NCI-H187 treated with DMSO at 0.1 percent for 48 hours (cell line): ENCODE results near the gene CELF3.

Experiments used
- DNase-seq: peaks from one replicate; lab custom pipeline; 2025; lab: John Stamatoyannopoulos, UW

Gene CELF3

GRCh38 chr1:151720974-151721787, 4.6 kb upstream of the CELF3 start, which contains the start of gene RIIAD1:
TSS of gene RIIAD1 (plus strand) at chr1:151721522. CDS start at chr1:151721537, 15 bp downstream.
- DNase-seq: no peak

DNA sequence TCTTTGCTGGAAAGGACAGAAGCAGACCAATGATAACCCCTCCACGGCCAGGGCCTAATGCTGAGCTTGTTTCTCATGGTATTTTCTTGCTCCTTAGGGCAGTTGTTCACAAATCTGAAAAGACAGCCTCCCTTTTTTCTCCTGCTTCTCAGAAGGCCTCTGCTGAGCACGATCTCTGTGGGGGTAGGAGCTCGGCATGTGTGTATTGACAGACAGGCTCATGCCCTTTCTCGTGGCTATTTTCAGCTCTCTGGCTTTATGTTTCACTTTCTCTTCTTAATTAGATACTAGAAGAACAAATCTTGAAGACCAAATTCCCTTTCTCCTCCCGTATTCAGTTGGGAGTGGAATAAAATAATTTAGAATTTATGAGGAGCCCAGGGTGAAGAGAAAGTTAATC, 4.0 kb upstream of the CELF3 start:
- DNase-seq: no peak

DNA sequence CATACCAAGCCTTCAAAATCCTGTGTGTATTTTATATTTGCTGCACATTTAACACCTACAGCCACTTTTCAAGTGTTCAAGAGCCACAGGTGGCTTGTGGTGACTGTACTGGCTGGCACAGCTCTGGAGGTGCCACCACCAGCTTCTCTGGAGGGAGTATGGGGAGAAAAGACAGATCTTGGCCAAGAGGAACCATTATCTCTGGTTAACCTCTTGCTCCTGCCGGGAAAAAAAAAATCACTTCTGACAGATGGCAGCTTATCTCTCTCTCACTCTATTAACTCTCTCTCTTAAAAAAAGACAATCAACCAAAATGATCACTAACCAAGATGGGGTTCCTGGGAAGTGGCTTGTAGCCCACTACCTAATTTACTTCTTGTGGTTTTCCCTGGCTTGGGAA, 3.5 kb upstream of the CELF3 start:
- DNase-seq: no peak

GRCh38 chr1:151718666-151719065, 2.1 kb upstream of the CELF3 start:
- no peak for DNase-seq

DNA sequence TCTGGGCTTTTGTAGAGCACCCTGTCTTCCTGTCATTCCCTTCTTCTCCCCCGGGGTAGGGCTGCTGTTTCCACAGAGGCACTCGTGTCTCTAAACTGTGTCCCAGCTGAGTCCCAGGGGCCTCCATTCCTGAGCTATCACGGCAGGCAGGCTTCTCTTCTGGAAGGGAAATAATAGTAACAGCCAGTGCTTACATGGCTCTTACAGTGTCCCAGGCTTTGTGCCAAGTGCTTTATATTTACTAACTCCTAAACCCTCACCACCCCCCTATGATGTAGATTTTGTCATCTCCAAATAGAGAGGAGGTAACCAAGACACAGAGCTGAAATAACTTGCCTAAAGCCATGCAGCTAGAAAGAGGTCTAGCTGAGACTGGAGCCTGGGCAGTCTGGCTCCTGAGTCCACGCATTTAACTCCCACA, 1.4 kb upstream of the CELF3 start:
- DNase-seq: no peak

DNA sequence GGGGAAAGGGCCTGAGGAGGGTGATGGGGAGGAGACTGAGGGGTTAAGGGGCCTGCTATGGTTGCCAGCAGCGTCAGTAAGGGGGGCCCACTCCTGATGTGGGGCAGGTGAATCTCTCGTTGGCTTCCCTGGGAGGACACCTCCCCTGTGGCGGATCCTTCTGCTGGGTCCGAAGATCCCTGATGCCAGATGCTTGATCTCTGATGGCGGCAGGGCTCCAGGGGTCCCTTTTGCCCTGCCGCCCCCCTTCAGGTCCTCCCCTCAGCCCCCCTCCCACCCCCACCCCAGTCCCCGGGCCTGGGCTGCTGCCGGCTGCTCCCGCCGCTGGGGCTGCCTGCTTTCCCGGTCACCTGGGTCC, 219 bp downstream of the CELF3 start:
- DNase-seq: no peak

GRCh38 chr1:151715726-151716404, 738 bp downstream of the CELF3 start:
- DNase-seq: no peak

GRCh38 chr1:151714820-151715725, 1.5 kb downstream of the CELF3 start:
- no peak for DNase-seq

- DNase-seq: no peak
Observed at GRCh38 chr1:151713874-151714273, 2.7 kb downstream of the CELF3 start.

DNA sequence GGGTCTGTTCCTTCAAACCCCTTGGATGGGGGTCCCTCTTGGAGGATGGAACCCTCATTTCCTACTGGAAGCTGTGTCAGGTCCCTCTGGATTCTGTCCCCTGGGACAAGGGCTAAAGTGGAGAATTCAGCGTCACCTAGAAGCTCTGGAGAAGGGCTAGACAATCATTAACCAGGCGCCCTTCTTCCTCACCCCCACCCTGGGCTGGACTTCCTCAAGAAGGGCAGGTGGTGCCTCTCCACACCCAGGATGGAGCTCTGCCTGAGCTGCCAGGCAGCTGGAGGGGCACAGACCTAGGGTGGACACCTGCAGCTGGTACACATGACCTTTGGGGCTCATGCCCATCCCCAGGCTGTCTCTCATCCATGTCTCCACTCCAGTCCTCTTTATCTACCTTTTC, 3.6 kb downstream of the CELF3 start:
- DNase-seq: no peak

GRCh38 chr1:151711951-151712350, 4.7 kb downstream of the CELF3 start:
- DNase-seq: no peak

- no peak for DNase-seq
Observed at GRCh38 chr1:151711044-151711800, 5.4 kb downstream of the CELF3 start.

DNA sequence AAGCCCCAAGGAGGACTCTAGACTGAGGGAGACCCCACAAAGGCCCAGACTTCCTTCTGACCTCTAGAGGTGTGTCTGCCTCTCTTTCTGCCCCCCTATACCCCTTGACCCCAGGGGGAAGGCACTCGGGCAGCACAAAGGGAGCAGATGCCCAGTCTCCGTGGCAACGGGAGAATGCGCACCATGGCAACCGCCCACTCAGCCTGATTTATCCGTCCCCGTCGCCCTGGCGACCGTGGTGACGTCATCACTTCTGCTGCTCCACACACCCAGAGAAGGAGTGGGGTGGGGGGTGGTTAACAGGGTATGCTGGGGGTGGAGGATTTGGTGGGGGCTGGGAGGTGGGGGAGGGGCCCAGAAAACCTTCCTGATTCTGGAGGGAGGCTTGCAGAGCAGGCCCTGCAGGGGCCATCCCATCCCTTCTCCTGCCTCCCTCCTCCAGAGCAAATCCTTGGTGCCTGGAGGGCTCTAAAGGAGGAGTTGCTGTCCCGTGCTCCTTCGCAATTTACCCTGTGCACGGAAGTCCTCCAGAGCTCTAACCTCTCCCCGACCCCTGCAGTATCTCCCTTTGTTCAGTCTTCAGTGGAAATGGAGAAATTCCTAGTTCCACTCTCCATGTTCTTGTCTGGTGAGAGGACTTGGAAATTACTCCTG, 6.3 kb downstream of the CELF3 start:
- no peak for DNase-seq

GRCh38 chr1:151708891-151709290, 7.7 kb downstream of the CELF3 start:
- no peak for DNase-seq

DNA sequence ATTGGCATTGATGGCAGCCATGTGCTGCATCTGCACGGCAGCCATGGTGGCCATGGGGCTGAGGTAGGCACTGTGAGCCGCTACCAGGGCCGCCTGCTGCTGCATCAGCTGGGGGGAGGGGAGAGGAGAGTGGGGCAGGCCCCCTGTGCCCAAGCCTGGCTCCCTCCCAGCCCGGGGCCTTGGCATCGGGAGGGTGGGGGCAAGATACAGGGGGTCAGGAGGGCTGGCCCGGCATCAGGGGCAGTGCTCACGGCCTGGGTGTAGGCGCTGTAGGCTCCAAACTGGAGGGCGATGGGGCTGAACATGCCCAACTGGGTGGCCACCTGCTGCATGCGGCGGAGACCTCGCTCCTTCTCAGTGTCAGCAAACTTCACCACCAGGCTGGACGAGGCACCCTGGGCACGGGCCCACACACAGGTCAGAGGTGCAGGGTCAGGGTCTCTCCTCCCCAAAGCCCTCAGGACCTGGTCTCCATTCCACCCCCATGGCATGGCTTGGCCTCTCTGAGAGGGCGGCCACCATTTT, 9.0 kb downstream of the CELF3 start:
- DNase-seq: no peak

GRCh38 chr1:151706464-151707415, 9.9 kb downstream of the CELF3 start:
- no peak for DNase-seq

DNA sequence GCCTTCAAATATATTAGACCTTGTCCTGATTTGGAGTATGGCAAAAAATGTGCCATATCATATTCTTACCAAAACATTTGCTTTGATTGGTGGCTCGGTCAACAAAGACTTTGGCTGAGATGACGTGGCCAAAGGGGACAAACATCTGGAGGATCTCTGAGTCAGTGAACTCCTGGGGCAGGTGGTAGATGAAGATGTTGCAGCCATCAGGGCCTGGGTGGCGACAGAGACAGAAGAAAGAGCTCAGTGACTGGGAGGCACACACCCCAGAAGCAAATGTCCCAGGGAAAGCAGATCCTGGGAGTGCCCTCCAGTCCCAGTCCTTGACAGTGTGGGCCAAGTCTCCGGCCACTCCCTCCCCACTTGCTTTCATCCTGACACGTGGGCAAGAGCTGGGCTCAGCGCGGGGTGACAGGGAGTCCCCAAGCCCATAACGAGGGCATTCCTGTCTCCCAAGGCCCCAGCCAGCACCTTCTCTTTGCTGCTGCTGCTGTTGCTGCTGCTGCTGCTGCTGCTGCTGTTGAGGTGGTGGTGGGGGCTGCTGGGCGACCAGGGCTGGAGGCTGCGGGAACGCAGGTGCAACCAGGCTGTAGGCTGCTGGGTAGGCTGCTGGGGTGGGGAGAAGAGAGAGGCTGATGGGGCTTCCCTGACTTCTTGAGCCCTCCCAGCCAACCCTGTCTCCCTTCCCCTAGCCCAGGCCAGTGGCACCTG, 10.7 kb downstream of the CELF3 start:
- no peak for DNase-seq

DNA sequence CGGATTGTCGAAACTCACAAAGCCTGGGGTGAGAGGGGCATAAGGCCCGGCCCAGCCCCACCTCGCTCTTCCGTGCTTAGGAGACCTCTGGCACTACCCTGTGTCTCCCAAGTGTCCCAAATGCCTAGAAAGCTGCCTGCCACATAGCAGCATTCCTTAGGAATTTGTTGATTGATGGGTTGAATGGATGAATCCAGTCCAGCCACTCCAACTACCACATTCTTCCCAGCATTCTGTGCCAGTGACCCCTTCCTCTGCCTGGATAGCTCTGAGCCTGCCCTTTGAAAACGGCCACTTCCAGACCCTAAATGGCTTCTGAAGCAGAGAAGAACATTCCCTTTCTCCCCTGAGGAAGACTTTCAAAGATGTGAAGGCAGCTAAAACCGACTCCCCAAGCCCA, 11.5 kb downstream of the CELF3 start:
- no peak for DNase-seq

GRCh38 chr1:151704246-151704645, 12.4 kb downstream of the CELF3 start:
- DNase-seq: no peak
